ENCODE data around the gene KCNG2. TPM values are rescaled to one million over a fixed set of nuclear protein-coding genes. Genes with fewer than 3 reads are reported as not detected.

The KCNG2 gene
- total RNA-seq, 1 donor from 2014 or later: not detected

DNA sequence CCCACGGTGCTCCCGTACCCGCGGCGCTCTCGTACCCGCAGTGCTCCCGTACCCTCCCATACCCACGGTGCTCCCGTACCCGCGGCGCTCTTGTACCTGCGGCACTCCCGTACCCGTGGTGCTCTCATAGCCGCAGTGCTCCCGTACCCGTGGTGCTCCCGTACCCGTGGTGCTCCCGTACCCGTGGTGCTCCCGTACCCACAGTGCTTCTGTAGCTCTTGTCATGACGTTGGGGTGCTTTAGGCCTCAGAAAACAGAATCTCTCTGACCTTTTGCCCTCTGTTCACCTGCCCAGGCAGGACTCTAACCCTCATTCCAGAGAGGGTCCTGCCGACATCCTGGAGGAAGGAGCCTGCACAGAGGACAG lies 118.4 kb downstream of the KCNG2 start:
- Histone ChIP-seq H3K4me2 (no peak overlapping the region), H3K4me3 (no peak overlapping the region), H3K9me3 (ENCODE audit: low read depth) (no peaks in the 10 kb centered on the region), H4K20me1 (ENCODE audit: low read depth) (no peaks in the 10 kb centered on the region), H3F3A (ENCODE audit: low read depth) (no peaks in the 10 kb centered on the region), H2AFZ (replicated peaks) (no peak overlapping the region), H3K27me3 (peaks cover 5% of the 10 kb centered on the region), H3K27ac (no peak overlapping the region), H3K36me3 (no peaks in the 10 kb centered on the region), H3K9ac (no peak overlapping the region), H3K79me2 (ENCODE audit: low read depth) (no peaks in the 10 kb centered on the region), H3K4me1 (peaks cover 4% of the 10 kb centered on the region)
- Mint-ChIP-seq H3K9me3 (peaks cover 28% of the 10 kb centered on the region), H3K36me3 (peaks cover 44% of the 10 kb centered on the region), H3K4me3 (no peak overlapping the region), H3K27ac (no peak overlapping the region), H3K4me1 (peaks cover 10% of the 10 kb centered on the region), H3K27me3 (ENCODE audit: insufficient read depth, low read depth) (peaks cover 4% of the 10 kb centered on the region)
- no peak for DNase-seq (ENCODE audit: low spot score)
- TF ChIP-seq EZH2phosphoT487 (IDR thresholded peaks at IDR 0.05) (no peak), EZH2 (IDR thresholded peaks at IDR 0.05) (no peak)
- TF ChIP-seq, protein P1, sequence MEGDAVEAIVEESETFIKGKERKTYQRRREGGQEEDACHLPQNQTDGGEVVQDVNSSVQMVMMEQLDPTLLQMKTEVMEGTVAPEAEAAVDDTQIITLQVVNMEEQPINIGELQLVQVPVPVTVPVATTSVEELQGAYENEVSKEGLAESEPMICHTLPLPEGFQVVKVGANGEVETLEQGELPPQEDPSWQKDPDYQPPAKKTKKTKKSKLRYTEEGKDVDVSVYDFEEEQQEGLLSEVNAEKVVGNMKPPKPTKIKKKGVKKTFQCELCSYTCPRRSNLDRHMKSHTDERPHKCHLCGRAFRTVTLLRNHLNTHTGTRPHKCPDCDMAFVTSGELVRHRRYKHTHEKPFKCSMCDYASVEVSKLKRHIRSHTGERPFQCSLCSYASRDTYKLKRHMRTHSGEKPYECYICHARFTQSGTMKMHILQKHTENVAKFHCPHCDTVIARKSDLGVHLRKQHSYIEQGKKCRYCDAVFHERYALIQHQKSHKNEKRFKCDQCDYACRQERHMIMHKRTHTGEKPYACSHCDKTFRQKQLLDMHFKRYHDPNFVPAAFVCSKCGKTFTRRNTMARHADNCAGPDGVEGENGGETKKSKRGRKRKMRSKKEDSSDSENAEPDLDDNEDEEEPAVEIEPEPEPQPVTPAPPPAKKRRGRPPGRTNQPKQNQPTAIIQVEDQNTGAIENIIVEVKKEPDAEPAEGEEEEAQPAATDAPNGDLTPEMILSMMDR (IDR thresholded peaks at IDR 0.05): no peak

GRCh38 chr18:79916546-79917168 lies 118.9 kb downstream of the KCNG2 start:
- no peak overlapping the region for H2AFZ ChIP-seq (replicated peaks)
- no peak overlapping the region for H3K9ac ChIP-seq
- H3K79me2 ChIP-seq (ENCODE audit: low read depth): no peaks in the 10 kb centered on the region
- H3K27me3 Mint-ChIP-seq (ENCODE audit: insufficient read depth, low read depth): peaks cover 4% of the 10 kb centered on the region
- no peak overlapping the region for H3K4me2 ChIP-seq
- H3K36me3 ChIP-seq: no peaks in the 10 kb centered on the region
- H3K9me3 Mint-ChIP-seq: peaks cover 29% of the 10 kb centered on the region
- H3K4me1 Mint-ChIP-seq: peaks cover 10% of the 10 kb centered on the region
- H3K36me3 Mint-ChIP-seq: peaks cover 44% of the 10 kb centered on the region
- H3K4me3 Mint-ChIP-seq: no peak overlapping the region
- H3K27ac ChIP-seq: no peak overlapping the region
- no peaks in the 10 kb centered on the region for H3K4me1 ChIP-seq
- no peaks in the 10 kb centered on the region for H3K9me3 ChIP-seq (ENCODE audit: low read depth)
- H3F3A ChIP-seq (ENCODE audit: low read depth): no peaks in the 10 kb centered on the region
- peaks cover 5% of the 10 kb centered on the region for H3K27me3 ChIP-seq
- TF ChIP-seq, protein P1 (IDR thresholded peaks at IDR 0.05): no peak
- TF ChIP-seq EZH2phosphoT487 (IDR thresholded peaks at IDR 0.05) (no peak), EZH2 (IDR thresholded peaks at IDR 0.05) (no peak)
- no peaks in the 10 kb centered on the region for H4K20me1 ChIP-seq (ENCODE audit: low read depth)
- H3K27ac Mint-ChIP-seq: no peak overlapping the region
- H3K4me3 ChIP-seq: no peak overlapping the region
- DNase-seq (ENCODE audit: low spot score): no peak

DNA sequence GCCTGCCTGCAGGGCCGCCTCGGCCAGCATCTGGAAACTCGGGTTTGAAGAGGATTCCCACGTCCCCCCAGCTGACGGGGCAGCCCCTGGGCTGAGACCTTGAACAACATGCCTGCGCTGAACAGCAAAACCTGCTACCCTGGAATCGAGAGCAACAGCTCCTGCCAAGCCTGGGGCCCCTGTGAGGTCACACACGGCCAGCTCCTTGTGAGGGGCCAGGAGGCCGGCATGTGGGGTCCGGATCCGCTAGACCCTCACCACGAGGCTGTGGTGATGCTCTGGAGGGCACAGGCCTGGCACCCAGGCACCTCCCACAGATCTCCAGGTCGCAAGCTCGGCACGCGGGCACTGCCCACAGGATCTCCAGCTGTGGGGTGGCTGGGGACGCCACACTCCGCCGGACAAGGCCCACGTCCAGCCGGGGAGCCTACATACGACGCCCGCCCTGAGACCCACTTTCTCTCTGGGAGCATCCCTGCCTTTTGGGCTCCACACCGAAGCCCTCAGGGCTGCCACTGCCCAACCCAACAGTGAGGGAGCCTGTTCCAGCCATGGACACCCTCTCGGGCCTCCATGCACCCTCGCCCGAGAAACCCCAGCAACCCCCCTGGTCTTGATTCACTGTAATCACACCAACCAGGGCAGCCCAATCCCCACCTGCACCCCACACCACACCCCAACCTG lies 119.6 kb downstream of the KCNG2 start:
- Histone ChIP-seq H3K79me2 (ENCODE audit: low read depth) (no peaks in the 10 kb centered on the region), H3K9ac (no peak overlapping the region), H3K27ac (no peak overlapping the region), H3F3A (ENCODE audit: low read depth) (no peaks in the 10 kb centered on the region), H3K4me2 (no peak overlapping the region), H3K36me3 (no peaks in the 10 kb centered on the region), H3K27me3 (peaks cover under 1% of the 10 kb centered on the region), H3K4me1 (no peaks in the 10 kb centered on the region), H2AFZ (replicated peaks) (no peak overlapping the region), H3K4me3 (no peak overlapping the region), H3K9me3 (ENCODE audit: low read depth) (no peaks in the 10 kb centered on the region), H4K20me1 (ENCODE audit: low read depth) (no peaks in the 10 kb centered on the region)
- H3K4me3 Mint-ChIP-seq: no peak overlapping the region
- peaks cover 46% of the 10 kb centered on the region for H3K36me3 Mint-ChIP-seq
- TF ChIP-seq EZH2 (IDR thresholded peaks at IDR 0.05) (no peak), EZH2phosphoT487 (IDR thresholded peaks at IDR 0.05) (no peak)
- TF ChIP-seq, protein P1 (IDR thresholded peaks at IDR 0.05): no peak
- H3K4me1 Mint-ChIP-seq: peaks cover 7% of the 10 kb centered on the region
- no peak for DNase-seq (ENCODE audit: low spot score)
- H3K27me3 Mint-ChIP-seq (ENCODE audit: insufficient read depth, low read depth): peaks cover 6% of the 10 kb centered on the region
- no peak overlapping the region for H3K27ac Mint-ChIP-seq
- peaks cover 33% of the 10 kb centered on the region for H3K9me3 Mint-ChIP-seq

Data from neural progenitor cell (in vitro differentiated cells).